Spleen (tissue), 11 donors: Measurements from ENCODE around the gene FCHO2. TPM values are rescaled to one million over a fixed set of nuclear protein-coding genes. Genes with fewer than 3 reads are reported as not detected.

Experiments
- DNase-seq: peaks from one replicate; pipeline ENCODE4 v3.0.0-alpha.2; 2020
- H3K27ac ChIP-seq, 8 donors: fragments of 200-600 bp; sonication (generic) in 7 of 8; 1 replicate in 4 of 8; 2 replicates in 4 of 8; pipeline versions ENCODE4 v1.5.0 to v1.8.0; 2016 to 2021; ENCODE audit warnings: inconsistent platforms in 4 of 8, mild to moderate bottlenecking in 4 of 8, moderate library complexity in 1 of 8
- H3K27me3 ChIP-seq, 7 donors: fragments of 200-600 bp; sonication (generic) in 6 of 7; replicated peaks in 1 of 7; 1 replicate in 4 of 7; 2 replicates in 3 of 7; pipeline versions ENCODE4 v1.5.0 to v1.8.0; 2016 to 2021; ENCODE audit warnings: inconsistent platforms in 3 of 7, mild to moderate bottlenecking in 1 of 7
- H3K36me3 ChIP-seq, 6 donors: fragments of 200-600 bp; sonication (generic) in 5 of 6; 1 replicate in 4 of 6; 2 replicates in 2 of 6; pipeline versions ENCODE4 v1.5.0 to v1.8.0; 2016 to 2021; ENCODE audit warnings: inconsistent platforms in 2 of 6
- H3K4me1 ChIP-seq, 6 donors: fragments of 200-600 bp; sonication (generic) in 5 of 6; 1 replicate in 3 of 6; 2 replicates in 3 of 6; pipeline versions ENCODE4 v1.5.0 to v1.8.0; 2016 to 2021; ENCODE audit warnings: inconsistent platforms in 3 of 6
- H3K4me3 ChIP-seq, 8 donors: fragments of 200-600 bp; sonication (generic) in 7 of 8; 1 replicate in 4 of 8; 2 replicates in 4 of 8; pipeline versions ENCODE4 v1.5.0 to v1.8.0; 2016 to 2021; ENCODE audit warnings: inconsistent platforms in 4 of 8, mild to moderate bottlenecking in 4 of 8, moderate library complexity in 2 of 8
- H3K9me3 ChIP-seq, 8 donors: fragments of 200-600 bp; sonication (generic) in 7 of 8; 1 replicate in 4 of 8; 2 replicates in 4 of 8; pipeline versions ENCODE4 v1.5.0 to v1.8.0; 2016 to 2021; ENCODE audit warnings: inconsistent platforms in 4 of 8
- POLR2A ChIP-seq, 3 donors: fragments of 450-650 bp; IDR thresholded peaks; one replicate each; pipeline ENCODE4 v1.5.1; 2017; ENCODE audit warnings: antibody characterized with exemption in 3 of 3, mild to moderate bottlenecking in 1 of 3
- POLR2AphosphoS5 ChIP-seq, 3 donors: sonication (generic); formaldehyde crosslinking; IDR thresholded peaks; one replicate each; pipeline ENCODE4 v1.5.1; 2017; ENCODE audit warnings: antibody characterized with exemption in 3 of 3
- WGBS, 5 donors: extraction: QIAGEN DNeasy Blood & Tissue Kit in 3 of 5; methylation state at CpG; one replicate each; pipeline versions ENCODE4 v1.1.5 to v1.1.7; 2013 to 2018; 5-methylcytosine and 5-hydroxymethylcytosine counted together
- intact Hi-C: fragments of 100-400 bp; cut with DNase I; formaldehyde crosslinking; loops from one replicate; pipeline ENCODE4 v1.15.0; 2023; ENCODE audit warnings: low total_unique reads
- polyA plus RNA-seq, 3 donors: library from polyadenylated mRNA; stranded (reverse); fragments of 200-250 nt; gene quantifications; one replicate each; pipeline ENCODE4 v1.2.1, GENCODE V29; 2013
- total RNA-seq, 7 donors: library from RNA; depleted of rRNA in 3 of 7; stranded (reverse); fragments of >200 nt in 3 of 7; fragmentation: NEBNext Ultra II Directional in 4 of 7; extraction: Animal tissue kit (Norgen Biotek cat#: 25700) in 4 of 7; gene quantifications; one replicate each; pipeline versions ENCODE4 v1.1.0 to v1.2.1, GENCODE V29; 2016 to 2021
- TF ChIP-seq, protein P1 (sequence below), 11 experiments: fragments of 200-600 bp in 7 of 11; fragments of 450-650 bp in 4 of 11; sonication (generic) in 4 of 11; IDR thresholded peaks in 8 of 11; conservative IDR thresholded peaks in 3 of 11; 1 replicate in 7 of 11; 2 replicates in 4 of 11; pipeline versions ENCODE4 v1.4.0 to v1.8.0; 2016 to 2021; ENCODE audit warnings: antibody characterized with exemption in 11 of 11, inconsistent platforms in 4 of 11, mild to moderate bottlenecking in 1 of 11
- donor health status: healthy with polysubstance abuse.
- donor health status: DM: no; HTN: no; CAD: no; lungs with moderate emphysema.
- donor health status: DM: no; HTN: no; CAD: no.
- donor health status: Bipolar disorder and iron deficiency.
- donor health status: healthy.
- donor health status: DM: no; HTN: no; CAD: no.
- donor health status: DM: yes; HTN: yes; CAD: no.

FCHO2 gene
- total and polyA plus RNA-seq, 10 donors, result 5.6 to 86.6 (median 41.2) TPM

DNA sequence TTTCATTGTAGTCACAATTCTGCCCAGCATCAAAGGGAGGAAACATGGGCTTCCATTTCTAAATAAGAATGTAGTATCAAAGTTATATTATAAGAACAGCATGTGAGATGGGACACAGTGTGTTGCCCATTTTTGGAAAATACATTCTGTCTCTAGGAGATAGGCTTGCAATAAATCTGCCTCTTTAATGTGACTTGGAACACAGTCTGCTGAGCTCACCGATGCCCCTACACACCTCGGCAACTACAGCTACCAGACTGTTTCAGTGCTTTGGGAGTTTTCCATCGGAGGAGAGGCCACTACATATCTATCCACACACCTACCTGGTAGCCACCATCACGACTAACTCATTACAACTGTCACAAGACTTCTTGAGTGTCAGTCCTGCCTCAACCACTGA is 18.9 kb upstream of the FCHO2 start:
- no peak overlapping the region for H3K4me3 ChIP-seq
- intact Hi-C loops, result no loop called here
- H3K36me3 ChIP-seq, result no peaks in the 10 kb centered on the region
- peaks cover 0 to 6% (median 0%) of the 10 kb centered on the region in 8 donors for H3K9me3 ChIP-seq
- H3K27me3 ChIP-seq, result no peaks in the 10 kb centered on the region
- peaks cover 0 to 32% (median 7%) of the 10 kb centered on the region in 6 donors for H3K4me1 ChIP-seq
- H3K27ac ChIP-seq, result peak overlapping the region in 1 of 8 donors; percentile 70
- no peak for DNase-seq
- 89 to 97% (median 93%) methylated on average over 4 of the region's 4 CpGs for WGBS, 5 donors
- TF ChIP-seq POLR2AphosphoS5 (IDR thresholded peaks at IDR 0.05), result no peak
- TF ChIP-seq POLR2A (IDR thresholded peaks at IDR 0.05), result no peak

DNA sequence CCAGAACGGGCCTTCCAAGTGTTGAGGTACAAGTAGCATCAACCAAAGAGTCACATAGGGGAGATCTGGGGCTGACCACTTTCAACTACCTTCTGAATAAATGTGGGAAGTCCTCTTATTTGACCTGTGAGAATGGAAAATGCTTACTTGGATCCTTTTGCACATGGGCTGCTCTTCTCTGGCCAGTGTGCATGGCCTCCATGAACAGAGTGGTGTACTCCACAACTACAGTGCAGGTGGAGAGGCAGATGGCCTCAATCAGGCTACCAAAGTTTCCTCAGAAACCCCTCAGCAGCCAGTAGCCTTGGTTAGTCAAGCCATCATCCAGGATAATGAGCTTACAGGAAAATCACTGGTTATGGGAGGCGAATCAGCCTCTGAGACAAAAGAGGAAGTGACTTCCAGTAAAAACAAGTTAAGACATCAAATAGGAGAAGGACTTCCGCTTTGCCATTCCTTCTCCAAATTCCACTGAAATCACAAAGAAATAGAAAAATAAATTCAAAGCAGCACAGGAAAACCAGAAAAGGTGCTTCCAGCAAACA is 18.3 kb upstream of the FCHO2 start:
- TF ChIP-seq POLR2AphosphoS5 (IDR thresholded peaks at IDR 0.05) (no peak), POLR2A (IDR thresholded peaks at IDR 0.05) (no peak)
- TF ChIP-seq, protein P1, sequence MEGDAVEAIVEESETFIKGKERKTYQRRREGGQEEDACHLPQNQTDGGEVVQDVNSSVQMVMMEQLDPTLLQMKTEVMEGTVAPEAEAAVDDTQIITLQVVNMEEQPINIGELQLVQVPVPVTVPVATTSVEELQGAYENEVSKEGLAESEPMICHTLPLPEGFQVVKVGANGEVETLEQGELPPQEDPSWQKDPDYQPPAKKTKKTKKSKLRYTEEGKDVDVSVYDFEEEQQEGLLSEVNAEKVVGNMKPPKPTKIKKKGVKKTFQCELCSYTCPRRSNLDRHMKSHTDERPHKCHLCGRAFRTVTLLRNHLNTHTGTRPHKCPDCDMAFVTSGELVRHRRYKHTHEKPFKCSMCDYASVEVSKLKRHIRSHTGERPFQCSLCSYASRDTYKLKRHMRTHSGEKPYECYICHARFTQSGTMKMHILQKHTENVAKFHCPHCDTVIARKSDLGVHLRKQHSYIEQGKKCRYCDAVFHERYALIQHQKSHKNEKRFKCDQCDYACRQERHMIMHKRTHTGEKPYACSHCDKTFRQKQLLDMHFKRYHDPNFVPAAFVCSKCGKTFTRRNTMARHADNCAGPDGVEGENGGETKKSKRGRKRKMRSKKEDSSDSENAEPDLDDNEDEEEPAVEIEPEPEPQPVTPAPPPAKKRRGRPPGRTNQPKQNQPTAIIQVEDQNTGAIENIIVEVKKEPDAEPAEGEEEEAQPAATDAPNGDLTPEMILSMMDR (IDR thresholded peaks at IDR 0.05 in 8 of 11, conservative IDR thresholded peaks at IDR 0.05 in 3 of 11), result no peak
- DNase-seq, result no peak
- no peaks in the 10 kb centered on the region for H3K27me3 ChIP-seq
- H3K4me3 ChIP-seq, result no peak overlapping the region
- H3K9me3 ChIP-seq, result peaks cover 0 to 6% (median 0%) of the 10 kb centered on the region in 8 donors
- H3K36me3 ChIP-seq, result no peaks in the 10 kb centered on the region
- intact Hi-C loops, result no loop called here
- WGBS, 5 donors, result 45 to 57% (median 50%) methylated on average over 3 of the region's 3 CpGs
- peaks cover 0 to 32% (median 7%) of the 10 kb centered on the region in 6 donors for H3K4me1 ChIP-seq
- H3K27ac ChIP-seq, result peak overlapping the region in 5 of 8 donors; percentile 42 to 72 (median 55)

DNA sequence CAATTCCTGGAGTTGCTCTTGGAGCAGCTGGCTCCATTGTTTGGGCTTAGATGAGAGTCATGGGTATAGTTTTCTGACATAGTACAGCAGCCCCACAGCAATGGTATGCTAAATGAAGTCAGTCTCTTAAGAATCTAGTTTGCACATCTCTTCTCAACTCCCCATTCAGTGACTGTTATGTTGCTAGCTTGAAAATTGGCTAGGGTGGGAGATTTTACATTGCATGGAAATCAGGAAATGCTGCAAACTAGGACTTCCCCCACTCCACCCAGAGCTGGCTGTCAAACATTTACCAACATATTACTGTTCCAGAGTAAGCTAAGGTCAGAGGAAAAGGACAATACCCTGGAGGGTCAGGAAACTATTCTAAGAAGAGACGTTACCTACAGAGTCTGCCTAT is 17.6 kb upstream of the FCHO2 start:
- no peak for DNase-seq
- H3K4me3 ChIP-seq, result no peak overlapping the region
- 16 to 36% (median 32%) methylated on average over 1 of the region's 1 CpG for WGBS, 5 donors
- TF ChIP-seq POLR2A (IDR thresholded peaks at IDR 0.05) (no peak), POLR2AphosphoS5 (IDR thresholded peaks at IDR 0.05) (no peak)
- TF ChIP-seq, protein P1 (IDR thresholded peaks at IDR 0.05 in 8 of 11, conservative IDR thresholded peaks at IDR 0.05 in 3 of 11), result no peak
- H3K27ac ChIP-seq, result peak overlapping the region in 5 of 8 donors; percentile 42 to 72 (median 55)
- peaks cover 0 to 6% (median 0%) of the 10 kb centered on the region in 8 donors for H3K9me3 ChIP-seq
- intact Hi-C loops, result no loop called here
- H3K27me3 ChIP-seq, result no peaks in the 10 kb centered on the region
- H3K4me1 ChIP-seq, result peaks cover 0 to 32% (median 7%) of the 10 kb centered on the region in 6 donors
- no peaks in the 10 kb centered on the region for H3K36me3 ChIP-seq

DNA sequence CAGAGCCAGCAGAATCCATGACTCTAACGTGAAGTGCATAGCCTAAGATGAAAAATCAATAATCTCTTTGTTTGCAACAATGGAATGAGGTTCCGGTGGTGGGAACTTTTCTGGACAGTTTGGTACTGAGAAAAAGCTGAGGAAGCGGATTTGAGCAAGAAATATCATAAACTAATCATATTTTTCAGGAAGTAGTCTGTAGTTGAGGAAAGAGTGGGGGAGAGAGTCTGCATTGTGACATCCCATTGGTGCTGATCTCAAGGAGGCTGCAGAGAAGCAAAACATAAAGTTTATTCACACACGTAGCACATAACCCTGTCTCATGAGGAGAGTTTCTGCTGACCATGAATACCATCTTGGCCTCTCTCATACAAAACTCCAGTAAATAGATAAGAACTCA is 15.8 kb upstream of the FCHO2 start:
- H3K27me3 ChIP-seq, result no peaks in the 10 kb centered on the region
- 37 to 62% (median 51%) methylated on average over 4 of the region's 4 CpGs for WGBS, 5 donors
- DNase-seq, result no peak
- intact Hi-C loops, result no loop called here
- H3K4me3 ChIP-seq, result no peak overlapping the region
- H3K9me3 ChIP-seq, result peaks cover 0 to 3% (median 0%) of the 10 kb centered on the region in 8 donors
- peaks cover 0 to 32% (median 7%) of the 10 kb centered on the region in 6 donors for H3K4me1 ChIP-seq
- peak in 1 of 3 donors; percentile 46 for TF ChIP-seq POLR2AphosphoS5 (IDR thresholded peaks at IDR 0.05)
- TF ChIP-seq, protein P1 (IDR thresholded peaks at IDR 0.05 in 8 of 11, conservative IDR thresholded peaks at IDR 0.05 in 3 of 11), result no peak
- peak overlapping the region in 4 of 8 donors; percentile 47 to 72 (median 60) for H3K27ac ChIP-seq
- no peaks in the 10 kb centered on the region for H3K36me3 ChIP-seq
